HG03025 (cell line): ENCODE data around the gene GPR162.

Experiments
- ATAC-seq: cut with Tn5 transposase; IDR thresholded peaks from one replicate; pipeline ENCODE4 v1.9.1; 2021; ENCODE audit warnings: mild to moderate bottlenecking, moderate library complexity; ENCODE audit not compliant: unreplicated experiment, low FRiP score

The GPR162 gene

GRCh38 chr12:6821591-6822425 is at the start of gene GPR162:
TSS of gene GPR162 (plus strand) at chr12:6821821. CDS start at chr12:6823899, 2,078 bp downstream.
- ATAC-seq, result no peak

- no peak for ATAC-seq
Measured at GRCh38 chr12:6772331-6772695, 49.3 kb upstream of the GPR162 start, which contains the start of gene LAG3. TSS of gene LAG3 (plus strand) at chr12:6772520. CDS start at chr12:6772853, 333 bp downstream.

- ATAC-seq, result no peak
Measured at GRCh38 chr12:6772726-6773589, 48.7 kb upstream of the GPR162 start.

GRCh38 chr12:6773590-6774351 is 47.9 kb upstream of the GPR162 start:
- no peak for ATAC-seq

GRCh38 chr12:6774499-6775062 is 47.0 kb upstream of the GPR162 start:
- no peak for ATAC-seq

GRCh38 chr12:6775185-6776174 is 46.1 kb upstream of the GPR162 start:
- no peak for ATAC-seq

GRCh38 chr12:6777386-6777785 is 44.2 kb upstream of the GPR162 start:
- no peak for ATAC-seq

GRCh38 chr12:6778217-6778573 is 43.4 kb upstream of the GPR162 start:
- ATAC-seq, result no peak

- no peak for ATAC-seq
Measured at GRCh38 chr12:6778574-6779550, 42.8 kb upstream of the GPR162 start.

- ATAC-seq, result no peak
Measured at GRCh38 chr12:6779708-6780432, 41.8 kb upstream of the GPR162 start.

GRCh38 chr12:6780573-6780972 is 41.0 kb upstream of the GPR162 start:
- ATAC-seq, result no peak

- ATAC-seq, result no peak
Measured at GRCh38 chr12:6782119-6782518, 39.5 kb upstream of the GPR162 start.

GRCh38 chr12:6782850-6783566 is 38.6 kb upstream of the GPR162 start:
- ATAC-seq, result no peak

- no peak for ATAC-seq
Measured at GRCh38 chr12:6783828-6784227, 37.8 kb upstream of the GPR162 start.

- no peak for ATAC-seq
Measured at GRCh38 chr12:6784296-6784695, 37.3 kb upstream of the GPR162 start.

- ATAC-seq, result no peak
Measured at GRCh38 chr12:6784761-6785160, 36.9 kb upstream of the GPR162 start.
